HG02884 (cell line): ENCODE measurements around the gene GIMD1.
"Not testable (repeated sequence)": the region's sequence is repeated elsewhere in the genome, so short reads cannot be mapped to it uniquely, and the experiment has no call there.

Source experiments
- ATAC-seq: cut with Tn5 transposase; IDR thresholded peaks from one replicate; pipeline ENCODE4 v1.9.1; 2021; ENCODE audit warnings: mild to moderate bottlenecking, moderate library complexity; ENCODE audit not compliant: unreplicated experiment

Gene GIMD1

GRCh38 chr4:106368678-106369077 lies at the start of gene GIMD1:
Gene GIMD1 (minus strand): TSS chr4:106368778. CDS start chr4:106367435, 1,343 bp downstream.
- no peak for ATAC-seq

GRCh38 chr4:106414366-106414765 lies 45.8 kb upstream of the GIMD1 start:
- no peak for ATAC-seq

- ATAC-seq: no peak
Measured at GRCh38 chr4:106409901-106410889, 41.6 kb upstream of the GIMD1 start.

- not testable (repeated sequence) for ATAC-seq
Measured at GRCh38 chr4:106408004-106408403, 39.4 kb upstream of the GIMD1 start.

GRCh38 chr4:106401157-106401556 lies 32.6 kb upstream of the GIMD1 start:
- ATAC-seq: no peak

- ATAC-seq: not testable (repeated sequence)
Measured at GRCh38 chr4:106398898-106399297, 30.3 kb upstream of the GIMD1 start.

GRCh38 chr4:106395582-106395981 lies 27.0 kb upstream of the GIMD1 start:
- no peak for ATAC-seq

- no peak for ATAC-seq
Measured at GRCh38 chr4:106385853-106386393, 17.3 kb upstream of the GIMD1 start.

- ATAC-seq: no peak
Measured at GRCh38 chr4:106384878-106385277, 16.3 kb upstream of the GIMD1 start.

GRCh38 chr4:106380179-106380578 lies 11.6 kb upstream of the GIMD1 start:
- ATAC-seq: no peak

GRCh38 chr4:106373026-106373425 lies 4.4 kb upstream of the GIMD1 start:
- no peak for ATAC-seq

- ATAC-seq: no peak
Measured at GRCh38 chr4:106371161-106371560, 2.6 kb upstream of the GIMD1 start.

GRCh38 chr4:106370214-106370613 lies 1.6 kb upstream of the GIMD1 start:
- ATAC-seq: no peak

GRCh38 chr4:106369456-106370060 lies 980 bp upstream of the GIMD1 start:
- peak; percentile 59 for ATAC-seq

- ATAC-seq: no peak
Measured at GRCh38 chr4:106367072-106367471, 1.5 kb downstream of the GIMD1 start.

GRCh38 chr4:106366026-106366425 lies 2.6 kb downstream of the GIMD1 start:
- no peak for ATAC-seq

- no peak for ATAC-seq
Measured at GRCh38 chr4:106365613-106366012, 3.0 kb downstream of the GIMD1 start.

- no peak for ATAC-seq
Measured at GRCh38 chr4:106364282-106364681, 4.3 kb downstream of the GIMD1 start.

GRCh38 chr4:106362086-106362825 lies 6.3 kb downstream of the GIMD1 start:
- ATAC-seq: no peak

- ATAC-seq: no peak
Measured at GRCh38 chr4:106358899-106359298, 9.7 kb downstream of the GIMD1 start.

GRCh38 chr4:106355193-106355592 lies 13.4 kb downstream of the GIMD1 start:
- ATAC-seq: no peak
